SK-N-SH treated with all-trans-retinoic acid at 6 μM for 48 hours (cell line): Measurements from ENCODE around the gene CAGE1.

Source experiments
- ATAC-seq: fragments of 200-7000 bp; cut with Tn5 transposase; 3 replicates; pipeline ENCODE4 v1.9.1; 2020; ENCODE audit warnings: mild to moderate bottlenecking, moderate library complexity
- ARNTL ChIP-seq: fragments of 450-650 bp; formaldehyde crosslinking; IDR thresholded peaks from 2 replicates; pipeline ENCODE4 v1.5.0; 2020; ENCODE audit warnings: low read depth, mild to moderate bottlenecking, moderate library complexity, borderline replicate concordance
- BACH2 ChIP-seq: fragments of 250-450 bp; sonication (Bioruptor Pico); IDR thresholded peaks from 2 replicates; pipeline ENCODE4 v1.9.0; 2021; ENCODE audit warnings: mild to moderate bottlenecking, borderline replicate concordance
- CSDC2 ChIP-seq: fragments of 250-450 bp; sonication (Bioruptor Pico); IDR thresholded peaks from 2 replicates; pipeline ENCODE4 v1.5.0; 2020; ENCODE audit warnings: mild to moderate bottlenecking, moderate library complexity
- ESRRG ChIP-seq: fragments of 250-450 bp; sonication (Bioruptor Pico); IDR thresholded peaks from 2 replicates; pipeline ENCODE4 v1.6.1; 2021; ENCODE audit warnings: mild to moderate bottlenecking
- GLIS3 ChIP-seq: fragments of 250-450 bp; sonication (Bioruptor Pico); IDR thresholded peaks from 2 replicates; pipeline ENCODE4 v1.5.0; 2020; ENCODE audit warnings: mild to moderate bottlenecking, moderate library complexity
- ISL1 ChIP-seq: fragments of 250-450 bp; sonication (Bioruptor Pico); IDR thresholded peaks from 2 replicates; pipeline ENCODE4 v2.1.2; 2022; ENCODE audit warnings: mild to moderate bottlenecking, moderate library complexity
- OSR1 ChIP-seq: fragments of 250-450 bp; sonication (Bioruptor Pico); IDR thresholded peaks from 2 replicates; pipeline ENCODE4 v1.8.0; 2022; ENCODE audit warnings: moderate library complexity, mild to moderate bottlenecking, inconsistent platforms
- PPARA ChIP-seq: fragments of 250-450 bp; sonication (Bioruptor Pico); IDR thresholded peaks from 2 replicates; pipeline ENCODE4 v1.5.0; 2020; ENCODE audit warnings: mild to moderate bottlenecking, borderline replicate concordance
- RARB ChIP-seq: fragments of 250-450 bp; sonication (Bioruptor Pico); IDR thresholded peaks from 2 replicates; pipeline ENCODE4 v1.8.0; 2021; ENCODE audit warnings: mild to moderate bottlenecking, moderate library complexity
- TCF4 ChIP-seq: fragments of 250-450 bp; sonication (Bioruptor Pico); IDR thresholded peaks from 2 replicates; pipeline ENCODE4 v1.8.0; 2021; ENCODE audit warnings: mild to moderate bottlenecking, moderate library complexity, borderline replicate concordance
- TOX ChIP-seq: fragments of 250-450 bp; sonication (Bioruptor Pico); IDR thresholded peaks from 2 replicates; pipeline ENCODE4 v1.8.0; 2021; ENCODE audit warnings: mild to moderate bottlenecking, moderate library complexity, borderline replicate concordance
- ZFP3 ChIP-seq: fragments of 250-450 bp; sonication (Bioruptor Pico); IDR thresholded peaks from 2 replicates; pipeline ENCODE4 v1.5.0; 2020; ENCODE audit warnings: mild to moderate bottlenecking, moderate library complexity
- ZFP30 ChIP-seq: fragments of 450-650 bp; formaldehyde crosslinking; IDR thresholded peaks from 2 replicates; pipeline ENCODE4 v1.5.0; 2022; ENCODE audit warnings: mild to moderate bottlenecking, moderate library complexity
- ZNF565 ChIP-seq: fragments of 450-650 bp; formaldehyde crosslinking; conservative IDR thresholded peaks from 2 replicates; pipeline ENCODE4 v1.5.0; 2020; ENCODE audit warnings: low read depth, mild to moderate bottlenecking, moderate library complexity
- ZNF8 ChIP-seq: fragments of 450-650 bp; formaldehyde crosslinking; IDR thresholded peaks from 2 replicates; pipeline ENCODE4 v1.5.0; 2020; ENCODE audit warnings: mild to moderate bottlenecking, moderate library complexity
- TF ChIP-seq, protein P1 (sequence below): fragments of 250-450 bp; sonication (Bioruptor Pico); IDR thresholded peaks from 2 replicates; pipeline ENCODE4 v1.5.1; 2020; ENCODE audit warnings: low read depth, mild to moderate bottlenecking, moderate library complexity
- TF ChIP-seq, protein P2 (sequence below): fragments of 250-450 bp; sonication (Bioruptor Pico); IDR thresholded peaks from 2 replicates; pipeline ENCODE4 v1.5.1; 2021; ENCODE audit warnings: mild to moderate bottlenecking, moderate library complexity
- TF ChIP-seq, protein P3 (sequence below): fragments of 250-450 bp; sonication (Bioruptor Pico); IDR thresholded peaks from 2 replicates; pipeline ENCODE4 v1.5.0; 2020; ENCODE audit warnings: mild to moderate bottlenecking, moderate library complexity
- TF ChIP-seq, protein P4 (sequence below): fragments of 250-450 bp; sonication (Bioruptor Pico); IDR thresholded peaks from 2 replicates; pipeline ENCODE4 v1.8.0; 2020; ENCODE audit warnings: mild to moderate bottlenecking, moderate library complexity, borderline replicate concordance

Gene CAGE1

DNA sequence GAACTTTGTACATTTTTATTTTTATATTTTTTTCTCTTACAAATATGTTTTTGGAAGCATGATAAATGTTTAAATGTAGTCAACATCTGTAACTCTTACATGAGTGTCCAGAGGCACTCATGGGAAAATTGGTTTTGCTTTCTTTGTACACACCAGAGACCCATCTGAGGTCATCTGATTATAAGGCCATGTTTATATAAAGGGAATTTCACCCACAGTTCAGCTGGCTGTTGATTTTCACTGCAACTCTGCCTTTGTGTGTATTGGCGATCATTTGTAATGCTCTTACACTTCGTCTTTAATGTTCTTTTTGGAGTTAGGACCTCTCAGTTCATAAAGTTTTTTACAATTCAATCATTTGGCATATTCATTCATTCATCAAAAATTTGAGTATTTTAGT lies 28.1 kb upstream of the CAGE1 start (continued):
- TF ChIP-seq RARB (CRISPR knock-in tag): no peak

DNA sequence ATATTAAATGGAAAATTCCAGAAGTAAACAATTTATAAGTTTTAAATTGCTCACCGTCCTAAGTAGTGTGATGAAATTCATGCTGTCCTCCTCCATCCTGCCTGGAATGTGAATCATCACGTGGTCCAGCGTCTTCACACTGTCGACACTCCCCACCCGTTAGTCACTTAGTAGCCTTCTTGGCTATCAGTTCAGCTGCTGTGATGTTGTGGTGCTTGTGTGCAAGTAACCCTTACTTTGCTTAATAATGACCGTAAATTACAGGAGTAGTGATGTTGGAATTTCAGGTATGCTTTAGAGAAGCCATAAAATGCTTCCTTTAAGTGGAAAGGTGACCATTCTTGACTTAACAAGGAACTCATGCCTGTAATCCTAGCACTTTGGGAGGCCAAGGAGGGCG lies 25.3 kb upstream of the CAGE1 start:
- TF ChIP-seq ESRRG: no peak
- TF ChIP-seq ZNF565 (CRISPR knock-in tag): no peak
- TF ChIP-seq ZFP3: no peak
- TF ChIP-seq, protein P1, sequence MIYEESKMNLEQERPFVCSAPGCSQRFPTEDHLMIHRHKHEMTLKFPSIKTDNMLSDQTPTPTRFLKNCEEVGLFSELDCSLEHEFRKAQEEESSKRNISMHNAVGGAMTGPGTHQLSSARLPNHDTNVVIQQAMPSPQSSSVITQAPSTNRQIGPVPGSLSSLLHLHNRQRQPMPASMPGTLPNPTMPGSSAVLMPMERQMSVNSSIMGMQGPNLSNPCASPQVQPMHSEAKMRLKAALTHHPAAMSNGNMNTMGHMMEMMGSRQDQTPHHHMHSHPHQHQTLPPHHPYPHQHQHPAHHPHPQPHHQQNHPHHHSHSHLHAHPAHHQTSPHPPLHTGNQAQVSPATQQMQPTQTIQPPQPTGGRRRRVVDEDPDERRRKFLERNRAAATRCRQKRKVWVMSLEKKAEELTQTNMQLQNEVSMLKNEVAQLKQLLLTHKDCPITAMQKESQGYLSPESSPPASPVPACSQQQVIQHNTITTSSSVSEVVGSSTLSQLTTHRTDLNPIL (CRISPR knock-in tag): no peak
- no peak for TF ChIP-seq ZFP30 (CRISPR knock-in tag)
- TF ChIP-seq RARB (CRISPR knock-in tag): no peak
- no peak for TF ChIP-seq PPARA (CRISPR knock-in tag)
- TF ChIP-seq, protein P2, sequence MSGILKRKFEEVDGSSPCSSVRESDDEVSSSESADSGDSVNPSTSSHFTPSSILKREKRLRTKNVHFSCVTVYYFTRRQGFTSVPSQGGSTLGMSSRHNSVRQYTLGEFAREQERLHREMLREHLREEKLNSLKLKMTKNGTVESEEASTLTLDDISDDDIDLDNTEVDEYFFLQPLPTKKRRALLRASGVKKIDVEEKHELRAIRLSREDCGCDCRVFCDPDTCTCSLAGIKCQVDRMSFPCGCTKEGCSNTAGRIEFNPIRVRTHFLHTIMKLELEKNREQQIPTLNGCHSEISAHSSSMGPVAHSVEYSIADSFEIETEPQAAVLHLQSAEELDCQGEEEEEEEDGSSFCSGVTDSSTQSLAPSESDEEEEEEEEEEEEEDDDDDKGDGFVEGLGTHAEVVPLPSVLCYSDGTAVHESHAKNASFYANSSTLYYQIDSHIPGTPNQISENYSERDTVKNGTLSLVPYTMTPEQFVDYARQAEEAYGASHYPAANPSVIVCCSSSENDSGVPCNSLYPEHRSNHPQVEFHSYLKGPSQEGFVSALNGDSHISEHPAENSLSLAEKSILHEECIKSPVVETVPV (CRISPR knock-in tag): no peak
- TF ChIP-seq ZNF8 (CRISPR knock-in tag): no peak
- TF ChIP-seq, protein P3, sequence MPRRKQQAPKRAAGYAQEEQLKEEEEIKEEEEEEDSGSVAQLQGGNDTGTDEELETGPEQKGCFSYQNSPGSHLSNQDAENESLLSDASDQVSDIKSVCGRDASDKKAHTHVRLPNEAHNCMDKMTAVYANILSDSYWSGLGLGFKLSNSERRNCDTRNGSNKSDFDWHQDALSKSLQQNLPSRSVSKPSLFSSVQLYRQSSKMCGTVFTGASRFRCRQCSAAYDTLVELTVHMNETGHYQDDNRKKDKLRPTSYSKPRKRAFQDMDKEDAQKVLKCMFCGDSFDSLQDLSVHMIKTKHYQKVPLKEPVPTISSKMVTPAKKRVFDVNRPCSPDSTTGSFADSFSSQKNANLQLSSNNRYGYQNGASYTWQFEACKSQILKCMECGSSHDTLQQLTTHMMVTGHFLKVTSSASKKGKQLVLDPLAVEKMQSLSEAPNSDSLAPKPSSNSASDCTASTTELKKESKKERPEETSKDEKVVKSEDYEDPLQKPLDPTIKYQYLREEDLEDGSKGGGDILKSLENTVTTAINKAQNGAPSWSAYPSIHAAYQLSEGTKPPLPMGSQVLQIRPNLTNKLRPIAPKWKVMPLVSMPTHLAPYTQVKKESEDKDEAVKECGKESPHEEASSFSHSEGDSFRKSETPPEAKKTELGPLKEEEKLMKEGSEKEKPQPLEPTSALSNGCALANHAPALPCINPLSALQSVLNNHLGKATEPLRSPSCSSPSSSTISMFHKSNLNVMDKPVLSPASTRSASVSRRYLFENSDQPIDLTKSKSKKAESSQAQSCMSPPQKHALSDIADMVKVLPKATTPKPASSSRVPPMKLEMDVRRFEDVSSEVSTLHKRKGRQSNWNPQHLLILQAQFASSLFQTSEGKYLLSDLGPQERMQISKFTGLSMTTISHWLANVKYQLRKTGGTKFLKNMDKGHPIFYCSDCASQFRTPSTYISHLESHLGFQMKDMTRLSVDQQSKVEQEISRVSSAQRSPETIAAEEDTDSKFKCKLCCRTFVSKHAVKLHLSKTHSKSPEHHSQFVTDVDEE (CRISPR knock-in tag): no peak
- no peak for TF ChIP-seq CSDC2 (CRISPR knock-in tag)
- no peak for TF ChIP-seq TOX
- no peak for TF ChIP-seq OSR1 (CRISPR knock-in tag)
- no peak for TF ChIP-seq ISL1
- TF ChIP-seq ARNTL (CRISPR knock-in tag): no peak
- TF ChIP-seq GLIS3: no peak
- TF ChIP-seq, all 23 proteins: peak for 0
- ATAC-seq: no peak

DNA sequence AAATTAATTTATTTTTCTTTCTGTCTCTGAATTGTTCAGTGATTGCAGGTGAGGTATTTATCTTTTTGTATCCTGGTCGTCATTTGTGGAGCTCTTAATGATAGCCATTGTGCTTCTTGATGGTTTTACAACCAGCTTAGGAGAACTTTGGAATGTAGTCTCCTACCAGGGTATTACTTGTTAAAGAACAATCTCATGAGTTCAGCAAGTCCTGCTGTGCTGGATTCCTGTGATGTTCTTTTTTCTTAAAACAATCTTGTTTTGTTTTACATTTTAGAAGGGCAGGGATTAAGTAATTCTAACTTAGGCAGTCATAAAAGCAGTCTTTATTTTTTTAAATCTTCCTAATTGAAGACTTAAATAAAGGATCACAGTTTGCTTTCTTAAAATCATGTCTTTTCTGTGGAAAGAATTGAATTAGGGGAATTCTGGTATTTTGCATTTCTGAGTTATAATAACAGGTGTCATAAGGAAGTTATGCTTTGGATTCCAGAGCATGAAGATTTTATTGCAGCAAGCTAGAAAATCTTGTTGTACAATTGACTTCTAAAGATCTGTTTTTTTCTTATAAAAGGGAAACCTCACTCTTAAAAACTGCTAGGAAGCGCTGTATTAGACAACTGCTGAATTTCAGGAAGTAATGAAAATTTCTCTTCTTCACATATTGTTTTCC lies 23.7 kb upstream of the CAGE1 start:
- no peak for ATAC-seq
- TF ChIP-seq, protein P1 (CRISPR knock-in tag): no peak
- TF ChIP-seq ZNF565 (CRISPR knock-in tag) (no peak), ZFP30 (CRISPR knock-in tag) (no peak), BACH2 (no peak), GLIS3 (no peak)
- TF ChIP-seq, protein P3 (CRISPR knock-in tag): no peak
- TF ChIP-seq, all 23 proteins: peak for 0

DNA sequence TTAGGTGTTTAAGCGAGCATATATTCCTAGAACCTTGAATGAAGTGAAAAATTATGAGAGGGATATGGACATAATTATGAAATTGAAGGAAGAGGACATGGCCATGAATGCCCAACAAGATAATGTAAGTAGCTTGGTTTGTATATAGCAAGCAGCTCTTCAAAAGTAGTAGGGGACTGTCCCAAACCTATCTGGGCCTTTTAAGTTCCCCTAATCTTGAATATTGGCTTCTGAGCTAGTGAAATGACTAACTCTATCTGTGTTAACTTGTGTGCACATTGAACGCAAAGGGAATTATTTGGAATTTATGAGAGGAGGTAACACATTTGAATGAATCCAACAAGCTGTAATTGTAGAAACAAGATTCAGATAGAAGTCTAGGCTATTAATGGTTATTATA lies 21.8 kb upstream of the CAGE1 start:
- no peak for ATAC-seq
- TF ChIP-seq, protein P3 (CRISPR knock-in tag): no peak
- TF ChIP-seq ZNF565 (CRISPR knock-in tag) (no peak), TCF4 (CRISPR knock-in tag) (no peak), GLIS3 (no peak), ARNTL (CRISPR knock-in tag) (no peak)
- TF ChIP-seq, protein P4, sequence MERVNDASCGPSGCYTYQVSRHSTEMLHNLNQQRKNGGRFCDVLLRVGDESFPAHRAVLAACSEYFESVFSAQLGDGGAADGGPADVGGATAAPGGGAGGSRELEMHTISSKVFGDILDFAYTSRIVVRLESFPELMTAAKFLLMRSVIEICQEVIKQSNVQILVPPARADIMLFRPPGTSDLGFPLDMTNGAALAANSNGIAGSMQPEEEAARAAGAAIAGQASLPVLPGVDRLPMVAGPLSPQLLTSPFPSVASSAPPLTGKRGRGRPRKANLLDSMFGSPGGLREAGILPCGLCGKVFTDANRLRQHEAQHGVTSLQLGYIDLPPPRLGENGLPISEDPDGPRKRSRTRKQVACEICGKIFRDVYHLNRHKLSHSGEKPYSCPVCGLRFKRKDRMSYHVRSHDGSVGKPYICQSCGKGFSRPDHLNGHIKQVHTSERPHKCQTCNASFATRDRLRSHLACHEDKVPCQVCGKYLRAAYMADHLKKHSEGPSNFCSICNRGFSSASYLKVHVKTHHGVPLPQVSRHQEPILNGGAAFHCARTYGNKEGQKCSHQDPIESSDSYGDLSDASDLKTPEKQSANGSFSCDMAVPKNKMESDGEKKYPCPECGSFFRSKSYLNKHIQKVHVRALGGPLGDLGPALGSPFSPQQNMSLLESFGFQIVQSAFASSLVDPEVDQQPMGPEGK (CRISPR knock-in tag): no peak
